H1 (cell line): ENCODE data around the gene RFX2. TPM values are rescaled to one million over a fixed set of nuclear protein-coding genes. Genes with fewer than 3 reads are reported as not detected.

Source experiments
- CTCF ChIA-PET: fragments of 300-600 bp; sonication (Branson Sonifier 250); formaldehyde crosslinking; loops from one replicate; lab custom pipeline; 2021; ENCODE audit not compliant: partially characterized antibody; lab: Charles Lee
- POLR2A ChIA-PET: fragments of 300-600 bp; sonication (Branson Sonifier 250); formaldehyde crosslinking; loops from one replicate; lab custom pipeline; 2021; ENCODE audit warnings: inconsistent platforms; ENCODE audit not compliant: partially characterized antibody; lab: Charles Lee
- DNase-seq, 2 experiments: peaks; one replicate each; pipeline versions ENCODE4 v3.0.0 to v3.0.0-alpha.2; 2010 to 2022; ENCODE audit warnings: low spot score in 2 of 2, low read depth in 1 of 2, mixed read lengths in 1 of 2
- FAIRE-seq: peaks from 2 replicates; lab custom pipeline; 2011; peaks lifted over from hg19 to GRCh38; lab: Jason Lieb, UNC
- H2AFZ ChIP-seq: 2 replicates; pipeline ENCODE4 v1.8.1; 2012; ENCODE audit warnings: low read length, inconsistent platforms
- H2AK5ac ChIP-seq: 2 replicates; pipeline ENCODE4 v1.6.1; 2013; ENCODE audit warnings: low read depth, low read length
- H2BK120ac ChIP-seq: replicated peaks from 2 replicates; pipeline ENCODE3; 2013; ENCODE audit warnings: low read depth, low read length, inconsistent platforms
- H2BK12ac ChIP-seq: 2 replicates; pipeline ENCODE4 v1.6.1; 2013; ENCODE audit warnings: low read depth, low read length
- H2BK15ac ChIP-seq: 2 replicates; pipeline ENCODE4 v1.6.1; 2013; ENCODE audit warnings: low read length
- H2BK20ac ChIP-seq: 2 replicates; pipeline ENCODE4 v1.6.1; 2013; ENCODE audit warnings: low read length
- H2BK5ac ChIP-seq: 2 replicates; pipeline ENCODE4 v1.6.1; 2013; ENCODE audit warnings: low read depth, low read length
- H3K14ac ChIP-seq: 2 replicates; pipeline ENCODE4 v1.6.1; 2013; ENCODE audit warnings: inconsistent platforms; ENCODE audit not compliant: insufficient read length
- H3K18ac ChIP-seq: 2 replicates; pipeline ENCODE4 v1.6.1; 2013; ENCODE audit warnings: low read length; ENCODE audit errors: extremely low read depth
- H3K23ac ChIP-seq: 2 replicates; pipeline ENCODE4 v1.6.1; 2013; ENCODE audit warnings: inconsistent platforms; ENCODE audit not compliant: insufficient read length
- H3K23me2 ChIP-seq: 2 replicates; pipeline ENCODE4 v1.6.1; 2013; ENCODE audit warnings: low read depth, low read length
- H3K27ac ChIP-seq: 2 replicates; pipeline ENCODE4 v1.6.1; 2011; ENCODE audit warnings: low read depth, low read length, inconsistent platforms
- H3K27me3 ChIP-seq, 4 experiments: replicated peaks in 1 of 4; 1 replicate in 1 of 4; 2 replicates in 3 of 4; pipeline versions ENCODE4 v1.6.1 to v1.8.1; 2011 to 2013; ENCODE audit warnings: low read length in 3 of 4, mild to moderate bottlenecking in 3 of 4, inconsistent platforms in 2 of 4, mixed read lengths in 2 of 4, moderate library complexity in 1 of 4; ENCODE audit not compliant: control insufficient read depth in 3 of 4, insufficient read depth in 3 of 4; ENCODE audit errors: extremely low read depth in 1 of 4
- H3K36me3 ChIP-seq, 4 experiments: 2 replicates each; pipeline versions ENCODE4 v1.6.1 to v1.8.1; 2011 to 2013; ENCODE audit warnings: mild to moderate bottlenecking in 4 of 4, low read length in 3 of 4, moderate library complexity in 2 of 4, control low read depth in 1 of 4, inconsistent platforms in 1 of 4; ENCODE audit not compliant: insufficient read depth in 4 of 4, control insufficient read depth in 2 of 4
- H3K4ac ChIP-seq: replicated peaks from 2 replicates; pipeline ENCODE3; 2013; ENCODE audit warnings: low read length, low read depth, mixed read lengths, inconsistent platforms; ENCODE audit not compliant: insufficient read length
- H3K4me1 ChIP-seq, 4 experiments: replicated peaks in 1 of 4; 1 replicate in 1 of 4; 2 replicates in 3 of 4; pipeline versions ENCODE4 v1.6.1 to v1.8.1; 2011 to 2013; ENCODE audit warnings: low read length in 3 of 4, inconsistent platforms in 2 of 4, mixed read lengths in 1 of 4; ENCODE audit not compliant: insufficient read depth in 4 of 4, control insufficient read depth in 3 of 4
- H3K4me2 ChIP-seq, 2 experiments: 2 replicates each; pipeline versions ENCODE4 v1.6.1 to v1.8.1; 2011 to 2013; ENCODE audit warnings: low read depth in 2 of 2, low read length in 2 of 2, control low read depth in 1 of 2, inconsistent platforms in 1 of 2, mild to moderate bottlenecking in 1 of 2; ENCODE audit not compliant: insufficient read depth in 1 of 2
- H3K4me3 ChIP-seq, 4 experiments: fragments of 200-600, 300-600 bp in 1 of 4; sonication (generic), shearing (Covaris generic), sonication (Bioruptor Twin) in 1 of 4; 2 replicates each; pipeline versions ENCODE4 v1.5.1 to v1.8.1; 2011 to 2016; ENCODE audit warnings: low read length in 4 of 4, low read depth in 3 of 4, control low read depth in 2 of 4, inconsistent platforms in 2 of 4, mild to moderate bottlenecking in 2 of 4, mixed read lengths in 1 of 4, moderate library complexity in 1 of 4; ENCODE audit not compliant: insufficient read depth in 2 of 4; ENCODE audit errors: extremely low read depth in 1 of 4
- H3K56ac ChIP-seq: replicated peaks from 2 replicates; pipeline ENCODE3; 2013; ENCODE audit warnings: low read depth, mild to moderate bottlenecking, mixed read lengths, low read length, inconsistent platforms; ENCODE audit not compliant: insufficient read length
- H3K79me1 ChIP-seq: 2 replicates; pipeline ENCODE4 v1.6.1; 2013; ENCODE audit warnings: low read depth, low read length, control low read depth
- H3K79me2 ChIP-seq, 2 experiments: 2 replicates each; pipeline versions ENCODE4 v1.6.1 to v1.8.1; 2012 to 2013; ENCODE audit warnings: low read length in 2 of 2, mild to moderate bottlenecking in 2 of 2, inconsistent platforms in 1 of 2; ENCODE audit not compliant: insufficient read depth in 2 of 2, control insufficient read depth in 1 of 2
- H3K9ac ChIP-seq, 4 experiments: replicated peaks in 1 of 4; 1 replicate in 1 of 4; 2 replicates in 3 of 4; pipeline versions ENCODE4 v1.6.1 to v1.8.1; 2011 to 2013; ENCODE audit warnings: low read depth in 3 of 4, low read length in 3 of 4, control low read depth in 2 of 4, mild to moderate bottlenecking in 2 of 4, moderate library complexity in 2 of 4, inconsistent platforms in 1 of 4; ENCODE audit errors: extremely low read depth in 1 of 4
- H3K9me3 ChIP-seq, 2 experiments: 2 replicates each; pipeline versions ENCODE4 v1.6.1 to v1.8.1; 2012 to 2013; ENCODE audit warnings: mild to moderate bottlenecking in 2 of 2, moderate library complexity in 2 of 2, control low read depth in 1 of 2, inconsistent platforms in 1 of 2, low read depth in 1 of 2, low read length in 1 of 2, mixed read lengths in 1 of 2; ENCODE audit not compliant: insufficient read depth in 2 of 2
- H4K20me1 ChIP-seq, 2 experiments: replicated peaks in 1 of 2; 2 replicates each; pipeline versions ENCODE3 to v1.8.1; 2011 to 2013; ENCODE audit warnings: inconsistent platforms in 2 of 2, low read length in 2 of 2, mild to moderate bottlenecking in 1 of 2; ENCODE audit not compliant: insufficient read depth in 2 of 2, control insufficient read depth in 1 of 2
- H4K5ac ChIP-seq: 2 replicates; pipeline ENCODE4 v1.6.1; 2013; ENCODE audit warnings: low read length, low read depth, mixed read lengths, inconsistent platforms; ENCODE audit not compliant: insufficient read length
- H4K8ac ChIP-seq: 2 replicates; pipeline ENCODE4 v1.8.0; 2013; ENCODE audit warnings: mild to moderate bottlenecking, moderate library complexity, low read length, inconsistent platforms; ENCODE audit not compliant: insufficient read depth; ENCODE audit errors: extremely low read depth
- H4K91ac ChIP-seq: replicated peaks from 2 replicates; pipeline ENCODE3; 2013; ENCODE audit warnings: low read length, mixed read lengths, inconsistent platforms; ENCODE audit not compliant: insufficient read length
- ATF2 ChIP-seq: IDR thresholded peaks from 2 replicates; pipeline ENCODE4 v1.6.1; 2012; ENCODE audit warnings: low read length, inconsistent platforms
- CTCF ChIP-seq, 3 experiments: IDR thresholded peaks; 1 replicate in 2 of 3; 2 replicates in 1 of 3; pipeline versions ENCODE4 v1.5.1 to v1.6.1; 2011; ENCODE audit warnings: low read length in 3 of 3, mild to moderate bottlenecking in 3 of 3, inconsistent platforms in 2 of 3, low read depth in 1 of 3, moderate library complexity in 1 of 3; ENCODE audit not compliant: insufficient read depth in 1 of 3; ENCODE audit errors: control extremely low read depth in 1 of 3
- FOSL1 ChIP-seq: IDR thresholded peaks from 2 replicates; pipeline ENCODE4 v1.6.1; 2011; ENCODE audit warnings: mild to moderate bottlenecking, low read depth, low read length, moderate library complexity; ENCODE audit not compliant: insufficient read depth
- JUN ChIP-seq: IDR thresholded peaks from 2 replicates; pipeline ENCODE4 v1.6.1; 2011; ENCODE audit warnings: low read depth, mild to moderate bottlenecking, improper control_type of control experiment, low read length
- POU5F1 ChIP-seq: IDR thresholded peaks from 2 replicates; pipeline ENCODE4 v1.6.1; 2011; ENCODE audit warnings: low read depth, mild to moderate bottlenecking, low read length, moderate library complexity
- SIX5 ChIP-seq: IDR thresholded peaks from 2 replicates; pipeline ENCODE4 v1.6.1; 2011; ENCODE audit warnings: mild to moderate bottlenecking, low read depth, low read length
- TCF12 ChIP-seq: IDR thresholded peaks from 2 replicates; pipeline ENCODE4 v1.6.1; 2011; ENCODE audit warnings: low read depth, mild to moderate bottlenecking, low read length
- WGBS, 2 experiments: shearing (Covaris generic) in 1 of 2; methylation state at CpG; one replicate each; pipeline versions ENCODE4 v1.1.6 to v1.1.7; 2013 to 2015; ENCODE audit warnings: low lambda C conversion rate in 2 of 2, mixed read lengths in 2 of 2, inconsistent platforms in 1 of 2, low coverage in 1 of 2, missing lambda C conversion rate in 1 of 2; ENCODE audit not compliant: insufficient replicate concordance in 2 of 2, insufficient coverage in 1 of 2, insufficient read length in 1 of 2; ENCODE audit errors: extremely low coverage in 1 of 2, missing lambda C conversion rate in 1 of 2; 5-methylcytosine and 5-hydroxymethylcytosine counted together
- polyA plus RNA-seq, 7 experiments: library from polyadenylated mRNA; depleted of rRNA in 3 of 7; stranded (reverse) in 5 of 7; unstranded in 2 of 7; fragments of >200 nt in 5 of 7; fragments of 200-250 nt in 2 of 7; gene quantifications; 1 replicate in 5 of 7; 2 replicates in 1 of 7; 4 replicates in 1 of 7; pipeline versions ENCODE4 v1.2.1 to v1.2.3, GENCODE V29; 2011 to 2013; ENCODE audit warnings: missing spikeins in 2 of 7, mixed read lengths in 2 of 7
- total RNA-seq: library from RNA; stranded (reverse); fragmentation: NEBNext Ultra II Directional; extraction: Animal tissue kit (Norgen Biotek cat#: 25700); gene quantifications from 2 replicates; pipeline ENCODE4 v1.2.1, GENCODE V29; 2021

The RFX2 gene
- total and polyA plus RNA-seq, 2 of the 8 experiments (the other 6 are each of a cell fraction or from before 2014, with no cell fraction given): 4.8 to 5.3 TPM

GRCh38 chr19:5994405-5995165 is 115.7 kb downstream of the RFX2 start:
- DNase-seq: no peak
- H4K20me1 ChIP-seq: no peaks in the 10 kb centered on the region
- no peak overlapping the region for H3K27ac ChIP-seq
- H3K27me3 ChIP-seq: peaks cover 0 to 3% (median 0%) of the 10 kb centered on the region in 4 experiments; a peak in 2 of 7 replicates
- no peaks in the 10 kb centered on the region for H3K79me2 ChIP-seq
- no peak overlapping the region for H2AK5ac ChIP-seq
- no peaks in the 10 kb centered on the region; the same call in 1 of the 2 replicates for H3K23me2 ChIP-seq
- no peak overlapping the region for H3K23ac ChIP-seq
- H3K79me1 ChIP-seq: no peaks in the 10 kb centered on the region
- CTCF ChIA-PET: interaction anchor here (1.0 to 3.5 kb wide), 4 partner anchors 11 to 190 kb away, joined by 3 to 34 read pairs (median 12); no protein-coding TSS in a partner anchor
- H4K8ac ChIP-seq: peak overlapping the region; percentile 14; the same call in 1 of the 2 replicates
- H3K56ac ChIP-seq: no peak overlapping the region
- H3K36me3 ChIP-seq: no peaks in the 10 kb centered on the region
- H3K4me2 ChIP-seq: no peak overlapping the region
- no peak overlapping the region for H3K4me3 ChIP-seq
- no peak overlapping the region for H2BK120ac ChIP-seq
- 0 out of 4 replicates have a peak, but pooled peaks cover 0 to 2% of the 10 kb centered on the region in 2 experiments for H3K9me3 ChIP-seq
- peaks cover 0 to 3% (median 0%) of the 10 kb centered on the region in 4 experiments; a peak in 1 of 7 replicates for H3K4me1 ChIP-seq
- H2BK12ac ChIP-seq: no peak overlapping the region
- H3K4ac ChIP-seq: no peak overlapping the region
- H3K18ac ChIP-seq: no peak overlapping the region
- no peak overlapping the region; the same call in 1 of the 2 replicates for H2BK5ac ChIP-seq
- H3K9ac ChIP-seq: no peak overlapping the region
- H2AFZ ChIP-seq: no peak overlapping the region
- H3K14ac ChIP-seq: no peak overlapping the region
- no peak overlapping the region for H2BK15ac ChIP-seq
- POLR2A ChIA-PET: interaction anchor here (1.4 to 1.6 kb wide), 2 partner anchors 18 to 24 kb away, joined by 5 to 7 read pairs; no protein-coding TSS in a partner anchor
- 94% methylated on average over 28 of the region's 29 CpGs; no CpG with 5 or more reads in 1 of the 2 experiments for WGBS, 2 experiments
- FAIRE-seq: no peak
- H4K5ac ChIP-seq: no peak overlapping the region
- no peak overlapping the region for H2BK20ac ChIP-seq
- peak overlapping the region; percentile 74 for H4K91ac ChIP-seq
- TF ChIP-seq TCF12: no peak
- TF ChIP-seq ATF2: no peak
- TF ChIP-seq JUN: no peak
- TF ChIP-seq CTCF (IDR thresholded peaks at IDR 0.05; ENCODE audit: control extremely low read depth in 1 of 3, insufficient read depth in 1 of 3, low read depth in 1 of 3, low read length in 3 of 3): no peak
- TF ChIP-seq FOSL1: no peak
- TF ChIP-seq SIX5: no peak
- TF ChIP-seq POU5F1: no peak
